ENCODE results near the gene PCDH15. TPM values are rescaled to one million over a fixed set of nuclear protein-coding genes. Genes with fewer than 3 reads are reported as not detected.

Gene PCDH15
- total RNA-seq, 1 donor from 2014 or later: 0.25 TPM

DNA sequence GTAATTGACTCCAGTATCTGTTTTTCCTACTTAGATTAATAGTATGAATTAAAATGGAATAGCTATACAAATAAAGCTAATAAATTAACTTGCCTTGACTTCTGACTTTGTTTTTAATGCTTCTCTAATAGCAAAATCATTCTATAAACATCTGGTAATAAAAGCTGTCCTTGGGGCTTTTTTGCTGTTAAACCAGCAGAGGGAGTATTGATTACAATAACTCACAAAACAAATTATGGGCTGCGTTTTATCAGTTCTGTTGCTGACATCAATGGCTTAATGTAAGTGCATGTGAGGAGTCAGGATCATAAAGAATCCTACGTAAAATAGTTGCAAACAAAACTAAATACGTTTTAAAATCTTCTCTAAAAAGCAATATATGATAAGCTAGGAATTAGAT is 667.8 kb downstream of the PCDH15 start:
- no peaks in the 10 kb centered on the region for H3K27me3 ChIP-seq

DNA sequence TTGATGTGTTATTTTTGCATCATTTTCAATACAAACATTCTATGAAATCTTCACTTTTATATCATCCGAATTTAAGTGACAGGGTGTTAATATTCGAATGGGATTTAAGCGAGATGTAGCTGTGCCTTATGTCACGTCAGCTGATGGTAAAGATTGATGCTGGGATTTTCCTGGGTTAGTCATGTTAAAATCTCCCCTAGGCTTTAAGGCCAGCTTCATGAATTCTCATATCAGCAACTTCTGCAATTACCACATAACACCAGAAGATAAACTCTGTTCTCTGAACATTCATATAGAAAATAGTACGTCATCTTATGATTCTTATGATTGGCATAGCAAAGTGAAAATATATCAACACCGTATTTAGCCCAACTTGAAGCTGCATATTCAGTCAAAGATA is 669.2 kb downstream of the PCDH15 start:
- Histone ChIP-seq H3K27ac (no peak overlapping the region), H3K27me3 (no peaks in the 10 kb centered on the region), H3K36me3 (no peaks in the 10 kb centered on the region), H3K4me3 (no peak overlapping the region), H3K9me3 (no peaks in the 10 kb centered on the region), H3K4me1 (no peaks in the 10 kb centered on the region)
- TF ChIP-seq POLR2AphosphoS5 (IDR thresholded peaks at IDR 0.05; ENCODE audit: insufficient read depth in 1 of 2, low read depth in 1 of 2) (no peak), POLR2A (IDR thresholded peaks at IDR 0.05) (no peak)
- TF ChIP-seq, protein P1, sequence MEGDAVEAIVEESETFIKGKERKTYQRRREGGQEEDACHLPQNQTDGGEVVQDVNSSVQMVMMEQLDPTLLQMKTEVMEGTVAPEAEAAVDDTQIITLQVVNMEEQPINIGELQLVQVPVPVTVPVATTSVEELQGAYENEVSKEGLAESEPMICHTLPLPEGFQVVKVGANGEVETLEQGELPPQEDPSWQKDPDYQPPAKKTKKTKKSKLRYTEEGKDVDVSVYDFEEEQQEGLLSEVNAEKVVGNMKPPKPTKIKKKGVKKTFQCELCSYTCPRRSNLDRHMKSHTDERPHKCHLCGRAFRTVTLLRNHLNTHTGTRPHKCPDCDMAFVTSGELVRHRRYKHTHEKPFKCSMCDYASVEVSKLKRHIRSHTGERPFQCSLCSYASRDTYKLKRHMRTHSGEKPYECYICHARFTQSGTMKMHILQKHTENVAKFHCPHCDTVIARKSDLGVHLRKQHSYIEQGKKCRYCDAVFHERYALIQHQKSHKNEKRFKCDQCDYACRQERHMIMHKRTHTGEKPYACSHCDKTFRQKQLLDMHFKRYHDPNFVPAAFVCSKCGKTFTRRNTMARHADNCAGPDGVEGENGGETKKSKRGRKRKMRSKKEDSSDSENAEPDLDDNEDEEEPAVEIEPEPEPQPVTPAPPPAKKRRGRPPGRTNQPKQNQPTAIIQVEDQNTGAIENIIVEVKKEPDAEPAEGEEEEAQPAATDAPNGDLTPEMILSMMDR (IDR thresholded peaks at IDR 0.05): no peak
- intact Hi-C loops (cut with DNase I): no loop called here
- no peak for DNase-seq (ENCODE audit: extremely low spot score in 2 of 2)

More for the DNA sequence above, 667.8 kb downstream of the PCDH15 start:
- Histone ChIP-seq H3K9me3 (no peaks in the 10 kb centered on the region), H3K4me3 (no peak overlapping the region), H3K27ac (no peak overlapping the region), H3K4me1 (no peaks in the 10 kb centered on the region), H3K36me3 (no peaks in the 10 kb centered on the region)
- intact Hi-C loops (cut with DNase I): no loop called here
- TF ChIP-seq POLR2A (IDR thresholded peaks at IDR 0.05): no peak
- no peak for DNase-seq (ENCODE audit: extremely low spot score in 2 of 2)

DNA sequence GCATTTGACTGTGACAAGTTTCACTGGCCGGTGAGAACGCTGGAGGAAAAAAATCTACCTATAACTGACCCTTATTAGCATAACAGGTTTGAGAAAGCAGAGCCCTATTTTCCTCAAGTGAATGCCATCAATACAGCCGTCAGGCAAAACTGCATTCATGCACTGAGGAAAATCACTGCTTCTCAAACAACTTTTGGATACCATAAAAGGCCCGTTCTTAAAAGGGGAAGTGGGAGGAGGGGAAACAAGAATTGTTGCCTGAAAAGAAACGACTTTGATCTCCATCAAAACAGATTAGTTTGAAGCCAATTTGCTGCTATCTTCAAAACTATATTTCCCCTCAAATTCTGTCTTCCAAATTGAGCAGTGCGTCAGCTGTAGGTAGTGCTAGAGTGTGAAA is 670.6 kb downstream of the PCDH15 start:
- Histone ChIP-seq H3K27me3 (no peaks in the 10 kb centered on the region), H3K36me3 (no peaks in the 10 kb centered on the region), H3K4me3 (no peak overlapping the region), H3K4me1 (no peaks in the 10 kb centered on the region), H3K9me3 (no peaks in the 10 kb centered on the region), H3K27ac (no peak overlapping the region)
- intact Hi-C loops (cut with DNase I): no loop called here
- TF ChIP-seq, protein P1 (IDR thresholded peaks at IDR 0.05): no peak
- TF ChIP-seq POLR2AphosphoS5 (IDR thresholded peaks at IDR 0.05; ENCODE audit: insufficient read depth in 1 of 2, low read depth in 1 of 2) (no peak), POLR2A (IDR thresholded peaks at IDR 0.05) (no peak)
- DNase-seq (ENCODE audit: extremely low spot score in 2 of 2): no peak

DNA sequence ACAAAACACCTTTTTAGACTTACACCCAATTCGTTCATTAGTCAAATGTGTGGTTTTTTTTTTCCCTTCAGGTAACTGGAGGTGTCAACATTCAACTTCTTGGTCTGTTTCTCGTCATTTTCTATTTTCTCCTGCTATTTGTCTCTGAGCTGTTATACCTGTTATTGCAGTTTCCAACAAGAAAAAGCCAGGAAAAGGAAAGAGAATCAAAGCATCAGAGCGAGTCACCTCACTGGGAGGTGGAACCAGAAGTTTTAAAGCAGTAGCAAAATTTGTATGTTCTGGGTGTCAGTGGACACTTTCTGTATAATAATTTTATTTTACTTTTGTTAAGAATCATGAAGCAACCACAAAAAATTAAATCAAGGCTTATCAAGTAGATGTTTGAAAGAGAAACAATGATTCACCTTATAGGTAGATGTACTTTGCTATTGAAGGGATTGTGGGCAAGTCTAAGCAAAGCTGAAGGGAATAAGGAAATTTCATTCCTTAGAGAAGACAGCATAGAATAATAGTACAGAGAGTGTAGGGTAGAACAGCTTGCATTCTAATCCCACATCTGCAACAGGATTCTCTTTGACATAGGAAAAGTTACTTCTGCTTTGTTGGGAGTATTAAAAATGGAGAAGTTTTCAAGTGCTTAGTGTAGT is 675.8 kb downstream of the PCDH15 start:
- TF ChIP-seq POLR2AphosphoS5 (IDR thresholded peaks at IDR 0.05; ENCODE audit: insufficient read depth in 1 of 2, low read depth in 1 of 2) (no peak), POLR2A (IDR thresholded peaks at IDR 0.05) (no peak)
- TF ChIP-seq, protein P1 (IDR thresholded peaks at IDR 0.05): no peak

DNA sequence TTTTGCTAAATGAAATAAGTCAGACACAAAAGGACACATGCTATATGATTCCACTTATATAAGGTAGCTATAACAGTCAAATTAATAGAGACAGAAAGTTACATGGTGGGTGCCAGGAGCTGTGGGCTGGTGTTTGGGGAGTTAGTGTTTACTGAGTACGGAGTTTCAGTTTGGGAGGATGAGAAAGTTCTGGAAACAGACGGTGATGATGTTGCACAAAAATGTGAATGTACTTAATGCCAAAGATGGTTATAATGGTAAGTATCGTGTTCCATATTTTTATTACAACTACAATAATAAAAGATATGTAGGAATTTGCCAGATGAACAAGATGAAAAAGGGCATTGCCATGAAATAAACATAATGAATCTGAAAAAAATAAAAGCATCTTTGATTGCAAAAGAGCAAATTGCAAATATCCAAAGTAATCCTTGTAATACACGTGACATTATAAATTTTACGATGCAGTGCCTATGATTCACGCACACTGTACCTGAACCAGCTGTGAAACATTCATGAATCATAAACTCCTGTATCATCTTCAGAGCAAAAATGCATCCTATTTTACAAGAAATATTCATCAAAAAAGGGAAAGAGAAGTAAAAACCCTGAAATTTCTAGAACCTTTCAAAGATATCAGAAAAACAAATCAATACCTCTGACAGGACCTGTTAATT is 676.7 kb downstream of the PCDH15 start:
- Histone ChIP-seq H3K27me3 (no peaks in the 10 kb centered on the region), H3K4me3 (no peak overlapping the region), H3K9me3 (no peaks in the 10 kb centered on the region), H3K4me1 (peaks cover 5% of the 10 kb centered on the region), H3K27ac (no peak overlapping the region), H3K36me3 (no peaks in the 10 kb centered on the region)
- peak in 1 of 2 donors; percentile 26 for TF ChIP-seq POLR2AphosphoS5 (IDR thresholded peaks at IDR 0.05; ENCODE audit: insufficient read depth in 1 of 2, low read depth in 1 of 2)
- TF ChIP-seq, protein P1 (IDR thresholded peaks at IDR 0.05): no peak
- no peak for DNase-seq (ENCODE audit: extremely low spot score in 2 of 2)
- intact Hi-C loops (cut with DNase I): no loop called here

More for the DNA sequence above, 675.8 kb downstream of the PCDH15 start:
- H3K27ac ChIP-seq: no peak overlapping the region
- no peaks in the 10 kb centered on the region for H3K9me3 ChIP-seq
- peaks cover 5% of the 10 kb centered on the region for H3K4me1 ChIP-seq
- H3K27me3 ChIP-seq: no peaks in the 10 kb centered on the region
- no peak for DNase-seq (ENCODE audit: extremely low spot score in 2 of 2)
- H3K36me3 ChIP-seq: no peaks in the 10 kb centered on the region
- intact Hi-C loops (cut with DNase I): no loop called here
- H3K4me3 ChIP-seq: no peak overlapping the region
